HCT116 (cell line): ENCODE results near the gene CATSPERZ. TPM values are rescaled to one million over a fixed set of nuclear protein-coding genes. Genes with fewer than 3 reads are reported as not detected.

Source experiments
- ATAC-seq: fragments of 200-7000 bp; cut with Tn5 transposase; 2 replicates; pipeline ENCODE4 v1.9.1; 2020; ENCODE audit warnings: mild to moderate bottlenecking, moderate library complexity
- BruUV-seq: library from RNA; stranded (reverse); fragments of 400-500 nt; replicated peaks from 2 replicates; lab custom pipeline; 2021; lab: Mats Ljungman, UMichigan
- CTCF ChIA-PET: fragments of 300-600 bp; sonication (Branson Sonifier 250); formaldehyde crosslinking; loops from one replicate; lab custom pipeline; 2021; ENCODE audit warnings: antibody characterized with exemption; lab: Charles Lee
- POLR2A ChIA-PET: fragments of 300-600, 350-600 bp; sonication (Branson Sonifier 250); formaldehyde crosslinking; loops from one replicate; lab custom pipeline; 2021; ENCODE audit warnings: antibody characterized with exemption; lab: Charles Lee
- RAD21 ChIA-PET, 2 experiments: fragments of 300-600 bp; sonication (Branson Sonifier 250); formaldehyde crosslinking; loops; one replicate each; lab custom pipeline; 2023; ENCODE audit warnings: low total read pairs in 2 of 2; ENCODE audit not compliant: uncharacterized antibody in 2 of 2, unreplicated experiment in 2 of 2, low non-redundant PET in 1 of 2; lab: Charles Lee
- DNase-seq: peaks from one replicate; pipeline ENCODE4 v3.0.0-alpha.2; 2010; ENCODE audit warnings: low read depth, low spot score
- H2AFZ ChIP-seq: fragments of 200-600 bp; shearing (Covaris generic), sonication (generic); 2 replicates; pipeline ENCODE4 v1.6.1; 2017; ENCODE audit warnings: low read depth, mixed run types, mixed read lengths, antibody characterized with exemption, low read length; ENCODE audit not compliant: poor library complexity, severe bottlenecking
- H3K27ac ChIP-seq: 2 replicates; pipeline ENCODE4 v1.5.1; 2012; ENCODE audit warnings: low read depth, low read length
- H3K27me3 ChIP-seq: fragments of 200-600 bp; sonication (generic); 2 replicates; pipeline ENCODE4 v1.6.1; 2016; ENCODE audit warnings: mixed run types, low read length, mixed read lengths; ENCODE audit not compliant: insufficient read depth
- H3K36me3 ChIP-seq, 2 experiments: fragments of 200-500 bp in 1 of 2; fragments of 200-600 bp in 1 of 2; sonication (Bioruptor generic) in 1 of 2; sonication (generic) in 1 of 2; 2 replicates each; pipeline versions ENCODE4 v1.5.1 to v1.6.1; 2014 to 2016; ENCODE audit warnings: low read length in 2 of 2, inconsistent platforms in 1 of 2, mixed read lengths in 1 of 2, mixed run types in 1 of 2; ENCODE audit not compliant: insufficient read depth in 2 of 2, control insufficient read depth in 1 of 2
- H3K4me1 ChIP-seq, 2 experiments: fragments of 200-600 bp in 1 of 2; sonication (generic) in 1 of 2; 2 replicates each; pipeline versions ENCODE4 v1.5.1 to v1.6.1; 2012 to 2017; ENCODE audit warnings: low read length in 2 of 2, inconsistent platforms in 1 of 2, mild to moderate bottlenecking in 1 of 2, mixed read lengths in 1 of 2, mixed run types in 1 of 2, moderate library complexity in 1 of 2; ENCODE audit not compliant: insufficient read depth in 2 of 2, control insufficient read depth in 1 of 2
- H3K4me2 ChIP-seq: fragments of 200-600 bp; sonication (generic); 2 replicates; pipeline ENCODE4 v1.6.1; 2017; ENCODE audit warnings: mixed run types, low read length, mixed read lengths
- H3K4me3 ChIP-seq, 2 experiments: fragments of 200-600 bp in 1 of 2; sonication (generic) in 1 of 2; replicated peaks in 1 of 2; 2 replicates each; pipeline ENCODE4 v1.5.1; 2011 to 2016; ENCODE audit warnings: low read length in 2 of 2, control low read depth in 1 of 2, low read depth in 1 of 2, mild to moderate bottlenecking in 1 of 2, mixed read lengths in 1 of 2, mixed run types in 1 of 2
- H3K79me2 ChIP-seq: fragments of 200-600 bp; sonication (generic); 2 replicates; pipeline ENCODE4 v1.6.1; 2017; ENCODE audit warnings: mild to moderate bottlenecking, mixed run types, low read length, moderate library complexity, mixed read lengths; ENCODE audit not compliant: insufficient read depth
- H3K9ac ChIP-seq: fragments of 200-600 bp; sonication (generic); 2 replicates; pipeline ENCODE4 v1.6.1; 2016; ENCODE audit warnings: low read length, mixed read lengths
- H3K9me2 ChIP-seq: fragments of 200-600 bp; sonication (generic), shearing (Covaris generic); 2 replicates; pipeline ENCODE4 v1.6.1; 2017; ENCODE audit warnings: mixed run types, mild to moderate bottlenecking, moderate library complexity; ENCODE audit not compliant: insufficient read depth
- H3K9me3 ChIP-seq, 2 experiments: fragments of 200-500 bp in 1 of 2; fragments of 200-600 bp in 1 of 2; sonication (Bioruptor generic) in 1 of 2; sonication (generic) in 1 of 2; 2 replicates each; pipeline ENCODE4 v1.6.1; 2014 to 2017; ENCODE audit warnings: low read length in 2 of 2, mixed read lengths in 2 of 2, inconsistent platforms in 1 of 2, low read depth in 1 of 2, mild to moderate bottlenecking in 1 of 2, mixed run types in 1 of 2, moderate library complexity in 1 of 2; ENCODE audit not compliant: control insufficient read depth in 1 of 2, insufficient read depth in 1 of 2
- H4K20me1 ChIP-seq: fragments of 200-600 bp; sonication (generic), shearing (Covaris generic); 2 replicates; pipeline ENCODE4 v1.6.1; 2017; ENCODE audit warnings: mixed run types, mild to moderate bottlenecking, moderate library complexity; ENCODE audit not compliant: insufficient read depth
- POLR2A ChIP-seq: IDR thresholded peaks from 2 replicates; pipeline ENCODE4 v1.7.0; 2011; ENCODE audit warnings: borderline replicate concordance; ENCODE audit not compliant: insufficient read depth, insufficient read length; ENCODE audit errors: extremely low read depth
- POLR2AphosphoS5 ChIP-seq: IDR thresholded peaks from 2 replicates; pipeline ENCODE4 v1.6.1; 2011; ENCODE audit warnings: mild to moderate bottlenecking, low read depth, low read length, moderate library complexity
- SP1 ChIP-seq: IDR thresholded peaks from 2 replicates; pipeline ENCODE4 v1.6.1; 2012; ENCODE audit warnings: low read depth
- ZFX ChIP-seq: fragments of 450-650 bp; IDR thresholded peaks from 2 replicates; pipeline ENCODE4 v1.6.1; 2017
- intact Hi-C: fragments of 100-400 bp; cut with micrococcal nuclease; formaldehyde crosslinking; loops from 2 replicates; pipeline ENCODE4 v1.10.0; 2022
- total RNA-seq: library from RNA; stranded (reverse); gene quantifications from one replicate; pipeline ENCODE4 v1.2.1, GENCODE V29; 2021; ENCODE audit not compliant: unreplicated experiment
- TF ChIP-seq, protein P1 (sequence below): IDR thresholded peaks from 2 replicates; pipeline ENCODE4 v1.6.1; 2012
- TF ChIP-seq, protein P2 (sequence below): IDR thresholded peaks from 2 replicates; pipeline ENCODE4 v1.6.1; 2011; ENCODE audit warnings: mild to moderate bottlenecking, low read length, moderate library complexity; ENCODE audit not compliant: insufficient replicate concordance; ENCODE audit errors: extremely low read depth

Gene CATSPERZ
- total RNA-seq, 1 experiment from 2014 or later, result 1.7 TPM

DNA sequence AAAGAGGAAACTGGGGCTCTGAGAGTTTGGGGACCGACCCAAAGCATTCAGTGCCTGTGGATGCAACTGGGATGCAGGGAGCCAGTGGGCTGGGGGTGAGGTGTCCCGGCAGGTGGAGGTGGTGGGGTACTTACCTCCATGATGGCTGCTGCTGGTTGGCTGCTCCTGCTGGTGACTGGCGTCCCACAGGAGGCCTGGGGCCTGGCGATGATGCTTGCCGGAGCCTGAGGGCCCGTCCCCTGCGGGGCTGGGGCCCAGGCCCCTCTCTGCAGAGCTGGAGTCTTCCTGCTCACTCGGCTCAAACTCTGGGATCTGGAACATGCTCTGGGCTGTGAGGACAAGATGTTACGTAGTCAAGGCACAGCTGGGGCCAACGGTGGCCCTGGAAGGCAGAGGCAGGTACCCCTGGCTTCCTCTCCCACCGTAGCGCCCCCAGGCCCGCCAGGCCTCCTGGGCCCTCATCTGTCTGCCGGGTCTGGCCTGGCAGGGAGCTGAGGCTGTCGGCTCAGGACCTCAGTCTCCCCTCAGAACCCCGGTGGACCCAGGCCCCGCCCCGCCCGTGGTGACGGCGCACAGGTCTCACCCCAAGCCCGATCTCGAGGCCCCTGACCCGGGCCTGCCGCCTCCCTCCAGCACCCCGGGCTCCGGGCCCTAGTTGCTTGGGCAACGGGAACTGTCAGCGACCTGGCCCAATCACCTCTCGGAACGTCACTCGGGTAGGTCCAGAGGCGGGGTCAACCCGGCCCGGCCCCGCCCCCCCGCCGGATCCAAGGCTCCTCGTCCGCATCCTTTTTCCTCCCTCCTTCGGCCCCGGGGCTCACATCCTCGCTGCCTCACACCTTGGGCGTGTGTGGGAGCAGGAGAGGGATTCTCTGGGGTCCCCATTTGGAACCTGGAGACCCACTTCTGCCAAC, 15.9 kb upstream of the CATSPERZ start, which contains the start of gene BAD:
BAD (minus strand) TSS at position 618 of the 914 bp plus-strand sequence; CDS start at position 321, 297 bp downstream.
- H4K20me1 ChIP-seq, result no peaks in the 10 kb centered on the region
- no peaks in the 10 kb centered on the region for H3K27me3 ChIP-seq
- peak within 1 kb of the TSS; percentile 77 to 80 for H3K4me3 ChIP-seq
- TSS peak; percentile 72 for BruUV-seq
- no peaks in the 10 kb centered on the region for H3K79me2 ChIP-seq
- ChIA-PET RAD21 (interaction anchor here in 1 of 2 experiments (0.8 kb wide), 1 partner anchor 13 kb away, joined by 5 read pairs; no protein-coding TSS in a partner anchor), CTCF (interaction anchor here (0.9 to 4.3 kb wide), 5 partner anchors 16 to 47 kb away, joined by 3 to 22 read pairs (median 3); partner anchors contain the start of genes ESRRA, PRDX5 and TRMT112), POLR2A (interaction anchor here (1.3 to 1.7 kb wide), 4 partner anchors 14 to 58 kb away, joined by 3 to 5 read pairs (median 4); partner anchors contain the start of gene NUDT22)
- H2AFZ ChIP-seq, result no peak within 1 kb of the TSS
- peak within 1 kb of the TSS; percentile 96 for H3K4me2 ChIP-seq
- peaks cover 14 to 27% of the 10 kb centered on the region in 2 experiments for H3K4me1 ChIP-seq
- peak within 1 kb of the TSS; percentile 85 for H3K9ac ChIP-seq
- H3K36me3 ChIP-seq, result no peaks in the 10 kb centered on the region; a peak in 1 of 4 replicates
- intact Hi-C loops, result loop anchor here (1.0 kb wide), 1 partner anchor 42 kb away; no protein-coding TSS in a partner anchor
- H3K9me2 ChIP-seq, result no peaks in the 10 kb centered on the region
- ATAC-seq, result peak; percentile 87
- H3K9me3 ChIP-seq, result no peaks in the 10 kb centered on the region
- TF ChIP-seq POLR2A (peak; percentile 23), POLR2AphosphoS5 (peak; percentile 76), SP1 (peak; percentile 76; the same call in 1 of the 2 replicates), ZFX (peak; percentile 70)
- TF ChIP-seq, protein P1, sequence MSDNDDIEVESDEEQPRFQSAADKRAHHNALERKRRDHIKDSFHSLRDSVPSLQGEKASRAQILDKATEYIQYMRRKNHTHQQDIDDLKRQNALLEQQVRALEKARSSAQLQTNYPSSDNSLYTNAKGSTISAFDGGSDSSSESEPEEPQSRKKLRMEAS, result 0 out of 2 replicates have a peak, but pooled peaks have one; percentile 7
- TF ChIP-seq, protein P2, sequence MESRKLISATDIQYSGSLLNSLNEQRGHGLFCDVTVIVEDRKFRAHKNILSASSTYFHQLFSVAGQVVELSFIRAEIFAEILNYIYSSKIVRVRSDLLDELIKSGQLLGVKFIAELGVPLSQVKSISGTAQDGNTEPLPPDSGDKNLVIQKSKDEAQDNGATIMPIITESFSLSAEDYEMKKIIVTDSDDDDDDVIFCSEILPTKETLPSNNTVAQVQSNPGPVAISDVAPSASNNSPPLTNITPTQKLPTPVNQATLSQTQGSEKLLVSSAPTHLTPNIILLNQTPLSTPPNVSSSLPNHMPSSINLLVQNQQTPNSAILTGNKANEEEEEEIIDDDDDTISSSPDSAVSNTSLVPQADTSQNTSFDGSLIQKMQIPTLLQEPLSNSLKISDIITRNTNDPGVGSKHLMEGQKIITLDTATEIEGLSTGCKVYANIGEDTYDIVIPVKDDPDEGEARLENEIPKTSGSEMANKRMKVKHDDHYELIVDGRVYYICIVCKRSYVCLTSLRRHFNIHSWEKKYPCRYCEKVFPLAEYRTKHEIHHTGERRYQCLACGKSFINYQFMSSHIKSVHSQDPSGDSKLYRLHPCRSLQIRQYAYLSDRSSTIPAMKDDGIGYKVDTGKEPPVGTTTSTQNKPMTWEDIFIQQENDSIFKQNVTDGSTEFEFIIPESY, result no peak
- TF ChIP-seq, all 23 proteins: peak for 5
- DNase-seq, result peak; percentile 82
- peak within 1 kb of the TSS; percentile 83 for H3K27ac ChIP-seq
